HEK293 (cell line): ENCODE data around the gene MYH14.

ENCODE experiments used
- CTCF ChIA-PET: fragments of 350-600 bp; formaldehyde crosslinking; extraction: SDS; loops from one replicate; lab custom pipeline; 2021; ENCODE audit warnings: antibody characterized with exemption; lab: Yijun Ruan, JAX
- POLR2A ChIA-PET: fragments of 300-600 bp; formaldehyde crosslinking; extraction: SDS; loops from one replicate; lab custom pipeline; 2020; ENCODE audit warnings: antibody characterized with exemption, inconsistent platforms; lab: Yijun Ruan, JAX
- H3K27ac ChIP-seq: fragments of 200-500 bp; sonication (Bioruptor generic); 2 replicates; pipeline ENCODE4 v1.5.1; 2014; ENCODE audit warnings: low read depth, low read length, control low read depth, inconsistent platforms; ENCODE audit errors: extremely low read depth
- H3K36me3 ChIP-seq, 2 experiments: fragments of 200-500 bp in 1 of 2; sonication (Bioruptor generic) in 1 of 2; 1 replicate in 1 of 2; 2 replicates in 1 of 2; pipeline ENCODE4 v1.5.1; 2014 to 2017; ENCODE audit warnings: inconsistent platforms in 2 of 2, low read length in 2 of 2; ENCODE audit not compliant: control insufficient read depth in 2 of 2, insufficient read depth in 1 of 2
- H3K4me1 ChIP-seq: fragments of 200-500 bp; sonication (Bioruptor generic); 2 replicates; pipeline ENCODE4 v1.5.1; 2014; ENCODE audit warnings: mild to moderate bottlenecking, low read length, inconsistent platforms; ENCODE audit not compliant: control insufficient read depth, insufficient read depth
- H3K4me3 ChIP-seq: 2 replicates; pipeline ENCODE4 v1.5.1; 2011; ENCODE audit warnings: low read depth, mild to moderate bottlenecking, control low read depth, low read length, moderate library complexity
- H3K9me3 ChIP-seq: fragments of 200-500 bp; sonication (Bioruptor generic); 2 replicates; pipeline ENCODE4 v1.5.1; 2014; ENCODE audit warnings: low read depth, low read length, inconsistent platforms; ENCODE audit not compliant: control insufficient read depth, insufficient read depth
- ATF2 ChIP-seq: fragments of 450-650 bp; formaldehyde crosslinking; IDR thresholded peaks from 2 replicates; pipeline ENCODE4 v1.5.1; 2016; ENCODE audit warnings: missing biosample characterization, missing genetic modification characterization, low read depth
- GFI1B ChIP-seq: fragments of 450-650 bp; formaldehyde crosslinking; IDR thresholded peaks from 2 replicates; pipeline ENCODE4 v1.5.1; 2016; ENCODE audit warnings: missing biosample characterization, missing genetic modification characterization
- KLF10 ChIP-seq: fragments of 450-650 bp; IDR thresholded peaks from 2 replicates; pipeline ENCODE4 v1.5.1; 2018; ENCODE audit warnings: missing biosample characterization, mild to moderate bottlenecking, missing genetic modification characterization
- MEIS1 ChIP-seq: sonication (generic); formaldehyde crosslinking; IDR thresholded peaks from 2 replicates; pipeline ENCODE4 v1.8.1; 2022; ENCODE audit warnings: missing genetic modification reagents, mild to moderate bottlenecking, borderline replicate concordance
- PRDM10 ChIP-seq: fragments of 450-650 bp; formaldehyde crosslinking; IDR thresholded peaks from 2 replicates; pipeline ENCODE4 v1.5.1; 2016; ENCODE audit warnings: missing biosample characterization, missing genetic modification characterization
- SP3 ChIP-seq: fragments of 450-650 bp; formaldehyde crosslinking; IDR thresholded peaks from 2 replicates; pipeline ENCODE4 v1.5.1; 2016; ENCODE audit warnings: missing biosample characterization, missing genetic modification characterization
- YY2 ChIP-seq: fragments of 450-650 bp; formaldehyde crosslinking; IDR thresholded peaks from 2 replicates; pipeline ENCODE4 v1.5.1; 2016; ENCODE audit warnings: missing biosample characterization, missing genetic modification characterization
- ZNF223 ChIP-seq: fragments of 450-650 bp; formaldehyde crosslinking; IDR thresholded peaks from 2 replicates; pipeline ENCODE4 v1.5.1; 2016; ENCODE audit warnings: missing biosample characterization, missing genetic modification characterization
- ZNF239 ChIP-seq: fragments of 450-650 bp; formaldehyde crosslinking; IDR thresholded peaks from 2 replicates; pipeline ENCODE4 v1.5.1; 2016; ENCODE audit warnings: missing biosample characterization, missing genetic modification characterization
- ZNF266 ChIP-seq: fragments of 450-650 bp; formaldehyde crosslinking; IDR thresholded peaks from 2 replicates; pipeline ENCODE4 v1.5.1; 2016; ENCODE audit warnings: missing biosample characterization, missing genetic modification characterization, low read depth
- ZNF280D ChIP-seq: fragments of 450-650 bp; formaldehyde crosslinking; IDR thresholded peaks from 2 replicates; pipeline ENCODE4 v1.5.1; 2016; ENCODE audit warnings: missing biosample characterization, missing genetic modification characterization
- ZNF394 ChIP-seq: fragments of 450-650 bp; formaldehyde crosslinking; IDR thresholded peaks from 2 replicates; pipeline ENCODE4 v1.5.1; 2016; ENCODE audit warnings: missing biosample characterization, missing genetic modification characterization, mild to moderate bottlenecking, moderate library complexity, borderline replicate concordance
- ZNF398 ChIP-seq: fragments of 450-650 bp; formaldehyde crosslinking; IDR thresholded peaks from 2 replicates; pipeline ENCODE4 v1.5.1; 2017; ENCODE audit warnings: missing biosample characterization, missing genetic modification characterization
- ZNF433 ChIP-seq: fragments of 450-650 bp; formaldehyde crosslinking; IDR thresholded peaks from 2 replicates; pipeline ENCODE4 v1.5.1; 2016; ENCODE audit warnings: missing biosample characterization, missing genetic modification characterization, low read depth
- ZNF488 ChIP-seq: fragments of 450-650 bp; formaldehyde crosslinking; IDR thresholded peaks from 2 replicates; pipeline ENCODE4 v1.5.1; 2016; ENCODE audit warnings: missing biosample characterization, missing genetic modification characterization
- ZNF623 ChIP-seq: fragments of 450-650 bp; formaldehyde crosslinking; IDR thresholded peaks from 2 replicates; pipeline ENCODE4 v1.5.1; 2016; ENCODE audit warnings: missing biosample characterization, missing genetic modification characterization
- ZNF777 ChIP-seq: fragments of 450-650 bp; formaldehyde crosslinking; IDR thresholded peaks from 2 replicates; pipeline ENCODE4 v1.5.1; 2017; ENCODE audit warnings: missing biosample characterization, missing genetic modification characterization, borderline replicate concordance
- ZNF843 ChIP-seq: fragments of 450-650 bp; formaldehyde crosslinking; IDR thresholded peaks from 2 replicates; pipeline ENCODE4 v1.5.1; 2016; ENCODE audit warnings: missing biosample characterization, missing genetic modification characterization
- ZSCAN16 ChIP-seq: fragments of 450-650 bp; formaldehyde crosslinking; IDR thresholded peaks from 2 replicates; pipeline ENCODE4 v1.5.1; 2016; ENCODE audit warnings: missing biosample characterization, missing genetic modification characterization

MYH14 gene

GRCh38 chr19:50173127-50173526, 30.3 kb upstream of the MYH14 start (continued):
- peak; percentile 64 for TF ChIP-seq ZNF398 (tag by site-specific recombination)
- TF ChIP-seq YY2 (tag by site-specific recombination): no peak
- TF ChIP-seq PRDM10 (tag by site-specific recombination): 0 out of 2 replicates have a peak, but pooled peaks have one; percentile 27
- no peak for TF ChIP-seq KLF10 (tag by site-specific recombination)
- 0 out of 2 replicates have a peak, but pooled peaks have one; percentile 20 for TF ChIP-seq SP3

GRCh38 chr19:50174100-50174793, 29.2 kb upstream of the MYH14 start:
- ChIA-PET CTCF (interaction anchor here (0.6 to 2.7 kb wide), 5 partner anchors 9 to 85 kb away, joined by 3 to 14 read pairs (median 3); no protein-coding TSS in a partner anchor), POLR2A (interaction anchor here (1.2 kb wide), 1 partner anchor 29 kb away, joined by 5 read pairs; the partner anchor contains the start of gene MYH14)
- H3K9me3 ChIP-seq: no peaks in the 10 kb centered on the region
- H3K4me3 ChIP-seq: no peak overlapping the region
- peaks cover 15% of the 10 kb centered on the region for H3K4me1 ChIP-seq
- no peak overlapping the region for H3K27ac ChIP-seq
- no peaks in the 10 kb centered on the region for H3K36me3 ChIP-seq
- no peak for TF ChIP-seq GFI1B (tag by site-specific recombination)
- no peak for TF ChIP-seq ATF2 (tag by site-specific recombination)
- no peak for TF ChIP-seq PRDM10 (tag by site-specific recombination)
- TF ChIP-seq ZNF843: no peak
- no peak for TF ChIP-seq ZNF433 (tag by site-specific recombination)
- TF ChIP-seq MEIS1 (CRISPR knock-in tag): no peak
- no peak for TF ChIP-seq ZNF488 (tag by site-specific recombination)
- no peak for TF ChIP-seq ZNF266 (tag by site-specific recombination)
- TF ChIP-seq ZNF623: peak; percentile 99
- TF ChIP-seq ZNF777 (tag by site-specific recombination): no peak
- TF ChIP-seq ZNF280D (tag by site-specific recombination): 0 out of 2 replicates have a peak, but pooled peaks have one; percentile 23
- TF ChIP-seq ZNF394 (tag by site-specific recombination): no peak
- TF ChIP-seq ZNF223: peak; percentile 81; the same call in 1 of the 2 replicates
- no peak for TF ChIP-seq ZNF239 (tag by site-specific recombination)
- TF ChIP-seq ZSCAN16 (tag by site-specific recombination): no peak
